ENCODE data around the gene AARS2. TPM values are rescaled to one million over a fixed set of nuclear protein-coding genes. Genes with fewer than 3 reads are reported as not detected.

The AARS2 gene
- total and polyA plus RNA-seq, 2 of the 8 experiments (the other 6 are each of a cell fraction or from before 2014, with no cell fraction given) = 8.6 to 20.4 TPM

DNA sequence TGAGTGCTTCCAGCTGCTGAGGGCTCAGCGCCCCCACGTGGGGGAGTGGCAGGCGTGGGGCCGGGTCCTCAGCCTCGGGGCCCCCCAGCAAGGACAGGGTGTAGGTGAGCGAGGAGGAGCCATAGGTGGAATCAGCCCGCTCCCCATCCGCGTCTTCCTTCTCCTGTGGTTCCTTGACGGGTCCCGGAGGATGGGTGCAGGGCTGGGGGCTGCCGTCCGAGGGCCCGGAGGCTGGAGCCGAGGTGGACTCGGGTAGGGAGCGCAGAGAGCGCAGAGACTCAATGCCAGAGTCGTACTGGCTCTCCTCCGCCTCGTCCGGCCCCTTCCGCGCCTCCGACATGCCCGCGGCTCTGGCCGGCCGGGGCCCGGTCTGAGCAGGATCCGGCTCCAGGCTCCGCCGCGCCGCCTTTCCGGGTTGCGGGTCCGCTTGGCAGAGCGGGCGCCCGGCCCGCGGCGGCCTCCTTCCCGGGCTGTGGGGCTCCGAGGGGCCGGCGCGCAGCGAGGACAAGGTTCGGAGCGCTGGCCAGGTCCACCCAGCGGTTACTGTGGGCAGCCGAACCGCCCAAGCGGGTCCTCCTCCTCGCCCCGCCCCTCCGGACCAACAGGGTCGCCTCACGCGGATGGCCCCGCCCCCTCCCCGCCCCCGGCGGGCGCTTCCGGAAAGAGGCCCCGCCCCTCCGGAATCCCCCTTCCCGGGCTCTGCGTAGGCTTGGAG is 48.0 kb downstream of the AARS2 start, which contains the start of gene NFKBIE:
NFKBIE (minus strand) TSS at position 545 of the 715 bp plus-strand sequence; CDS start at position 340, 205 bp downstream.
- Histone ChIP-seq H3K9ac (replicated peaks in 1 of 4; ENCODE audit: extremely low read depth in 1 of 4, low read depth in 3 of 4, low read length in 3 of 4) (peak within 1 kb of the TSS; percentile 23 to 62 (median 48); a peak in 6 of 7 replicates), H3K23ac (ENCODE audit: insufficient read length) (no peak within 1 kb of the TSS), H3K79me2 (ENCODE audit: control insufficient read depth in 1 of 2, insufficient read depth in 2 of 2, low read length in 2 of 2) (peaks cover 0 to 10% of the 10 kb centered on the region in 2 experiments; a peak in 1 of 4 replicates), H4K91ac (replicated peaks; ENCODE audit: insufficient read length, low read length) (peak within 1 kb of the TSS; percentile 58), H2AK5ac (ENCODE audit: low read depth, low read length) (peak within 1 kb of the TSS; percentile 76; the same call in 1 of the 2 replicates), H3K27ac (ENCODE audit: low read depth, low read length) (no peak within 1 kb of the TSS), H3K4me2 (ENCODE audit: insufficient read depth in 1 of 2, low read depth in 2 of 2, low read length in 2 of 2) (peak within 1 kb of the TSS; percentile 50 to 91), H4K20me1 (replicated peaks in 1 of 2; ENCODE audit: control insufficient read depth in 1 of 2, insufficient read depth in 2 of 2, low read length in 2 of 2) (peaks cover 1 to 5% of the 10 kb centered on the region in 2 experiments), H2BK15ac (ENCODE audit: low read length) (peak within 1 kb of the TSS; percentile 29; the same call in 1 of the 2 replicates), H3K27me3 (replicated peaks in 1 of 4; ENCODE audit: control insufficient read depth in 3 of 4, extremely low read depth in 1 of 4, insufficient read depth in 3 of 4, low read length in 3 of 4) (peaks cover 0 to 3% (median 0%) of the 10 kb centered on the region in 4 experiments; a peak in 2 of 7 replicates), H3K4me1 (replicated peaks in 1 of 4; ENCODE audit: control insufficient read depth in 3 of 4, insufficient read depth in 4 of 4, low read length in 3 of 4) (peaks cover 12 to 43% (median 21%) of the 10 kb centered on the region in 4 experiments), H2BK20ac (ENCODE audit: low read length) (no peak within 1 kb of the TSS), H2AFZ (ENCODE audit: low read length) (no peak within 1 kb of the TSS), H4K5ac (ENCODE audit: insufficient read length, low read depth, low read length) (no peak within 1 kb of the TSS), H3K56ac (replicated peaks; ENCODE audit: insufficient read length, low read depth, low read length) (peak within 1 kb of the TSS; percentile 48), H3K14ac (ENCODE audit: insufficient read length) (no peak within 1 kb of the TSS), H3K23me2 (ENCODE audit: low read depth, low read length) (peaks cover 11% of the 10 kb centered on the region), H3K36me3 (ENCODE audit: control insufficient read depth in 2 of 4, insufficient read depth in 4 of 4, low read length in 3 of 4) (peaks cover 2 to 4% (median 2%) of the 10 kb centered on the region in 4 experiments; a peak in 2 of 8 replicates), H3K4ac (replicated peaks; ENCODE audit: insufficient read length, low read depth, low read length) (no peak within 1 kb of the TSS), H3K18ac (ENCODE audit: extremely low read depth, low read length) (peak within 1 kb of the TSS; percentile 38; the same call in 1 of the 2 replicates), H2BK120ac (replicated peaks; ENCODE audit: low read depth, low read length) (no peak within 1 kb of the TSS), H3K4me3 (ENCODE audit: extremely low read depth in 1 of 4, insufficient read depth in 2 of 4, low read depth in 3 of 4, low read length in 4 of 4) (peak within 1 kb of the TSS; percentile 57 to 85 (median 76)), H3K79me1 (ENCODE audit: low read depth, low read length) (peaks cover 7% of the 10 kb centered on the region; the same call in 1 of the 2 replicates), H2BK12ac (ENCODE audit: low read depth, low read length) (peak within 1 kb of the TSS; percentile 77; the same call in 1 of the 2 replicates), H3K9me3 (ENCODE audit: insufficient read depth in 2 of 2, low read depth in 1 of 2, low read length in 1 of 2) (no peaks in the 10 kb centered on the region), H2BK5ac (ENCODE audit: low read depth, low read length) (no peak within 1 kb of the TSS), H4K8ac (ENCODE audit: extremely low read depth, insufficient read depth, low read length) (no peak within 1 kb of the TSS; the same call in none of the 2 replicates)
- CTCF ChIA-PET (ENCODE audit: partially characterized antibody) = interaction anchor here (0.7 to 19.0 kb wide), 6 partner anchors 10 to 177 kb away, joined by 3 to 330 read pairs (median 6); partner anchors contain the start of gene AARS2
- FAIRE-seq (no peak), DNase-seq (ENCODE audit: low read depth in 1 of 2, low spot score in 2 of 2) (peak in 1 of 2 experiments; percentile 99)
- 0% methylated on average over 41 of the region's 72 CpGs; no CpG with 5 or more reads in 1 of the 2 experiments for WGBS, 2 experiments (ENCODE audit: extremely low coverage in 1 of 2, insufficient coverage in 1 of 2, insufficient read length in 1 of 2, insufficient replicate concordance in 2 of 2, low coverage in 1 of 2, low lambda C conversion rate in 2 of 2, missing lambda C conversion rate in 1 of 2)
- POLR2A ChIA-PET (ENCODE audit: partially characterized antibody) = interaction anchor here (0.8 to 15.1 kb wide), 5 partner anchors 11 to 44 kb away, joined by 3 to 581 read pairs (median 3); partner anchors contain the start of genes HSP90AB1 and SLC35B2
- 0 out of 4 replicates have a peak, but pooled peaks have one; percentile 19 to 32 for TF ChIP-seq SIN3A (conservative IDR thresholded peaks at IDR 0.05 in 1 of 2, IDR thresholded peaks at IDR 0.05 in 1 of 2; ENCODE audit: low read depth in 1 of 2, low read length in 2 of 2)
- peak in 1 of 2 experiments; percentile 64; a peak in 2 of 3 replicates for TF ChIP-seq POLR2A (IDR thresholded peaks at IDR 0.05; ENCODE audit: control extremely low read depth in 1 of 2, low read depth in 2 of 2, low read length in 2 of 2)
- TF ChIP-seq, protein P1, sequence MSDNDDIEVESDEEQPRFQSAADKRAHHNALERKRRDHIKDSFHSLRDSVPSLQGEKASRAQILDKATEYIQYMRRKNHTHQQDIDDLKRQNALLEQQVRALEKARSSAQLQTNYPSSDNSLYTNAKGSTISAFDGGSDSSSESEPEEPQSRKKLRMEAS (IDR thresholded peaks at IDR 0.05) = 0 out of 2 replicates have a peak, but pooled peaks have one; percentile 5
- TF ChIP-seq SIRT6 (IDR thresholded peaks at IDR 0.05; ENCODE audit: low read length) = no peak
- TF ChIP-seq EGR1 (IDR thresholded peaks at IDR 0.05; ENCODE audit: borderline replicate concordance, low read depth, low read length) = no peak
- TF ChIP-seq TBP (IDR thresholded peaks at IDR 0.05; ENCODE audit: low read depth, low read length) = 0 out of 2 replicates have a peak, but pooled peaks have one; percentile 31
- TF ChIP-seq SIX5 (IDR thresholded peaks at IDR 0.05; ENCODE audit: low read depth, low read length) = no peak
- peak in 1 of 2 experiments; percentile 34; a peak in 1 of 4 replicates for TF ChIP-seq RAD21 (IDR thresholded peaks at IDR 0.05 in 1 of 2, conservative IDR thresholded peaks at IDR 0.05 in 1 of 2; ENCODE audit: low read depth in 2 of 2, low read length in 2 of 2)
